ENCODE measurements around the gene TBCD.
"Not testable (repeated sequence)": the region's sequence is repeated elsewhere in the genome, so short reads cannot be mapped to it uniquely, and the experiment has no call there.

The TBCD gene

DNA sequence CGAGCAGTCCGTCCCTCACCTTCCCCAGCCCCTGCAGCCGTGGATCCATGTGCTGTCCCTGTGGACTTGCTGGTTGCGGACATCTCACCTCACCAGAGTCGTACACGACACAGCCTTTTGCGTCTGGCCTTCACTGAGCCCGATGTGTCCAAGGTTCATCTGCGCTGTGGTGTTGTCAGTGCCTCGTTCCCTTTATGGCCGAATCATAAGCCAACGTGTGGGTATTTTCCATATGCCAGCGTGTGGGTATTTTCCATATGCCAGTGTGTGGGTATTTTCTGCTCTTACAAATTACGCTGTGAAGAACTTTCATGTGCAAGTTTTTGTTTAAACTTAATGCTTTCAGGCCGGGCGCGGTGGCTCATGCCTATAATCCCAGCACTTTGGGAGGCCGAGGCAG is 31.6 kb downstream of the TBCD start:
- POLR2A ChIA-PET = no interaction called here
- no peak for DNase-seq (ENCODE audit: extremely low spot score)
- TF ChIP-seq L3MBTL2 (conservative IDR thresholded peaks at IDR 0.05) = no peak
- TF ChIP-seq, protein P1, sequence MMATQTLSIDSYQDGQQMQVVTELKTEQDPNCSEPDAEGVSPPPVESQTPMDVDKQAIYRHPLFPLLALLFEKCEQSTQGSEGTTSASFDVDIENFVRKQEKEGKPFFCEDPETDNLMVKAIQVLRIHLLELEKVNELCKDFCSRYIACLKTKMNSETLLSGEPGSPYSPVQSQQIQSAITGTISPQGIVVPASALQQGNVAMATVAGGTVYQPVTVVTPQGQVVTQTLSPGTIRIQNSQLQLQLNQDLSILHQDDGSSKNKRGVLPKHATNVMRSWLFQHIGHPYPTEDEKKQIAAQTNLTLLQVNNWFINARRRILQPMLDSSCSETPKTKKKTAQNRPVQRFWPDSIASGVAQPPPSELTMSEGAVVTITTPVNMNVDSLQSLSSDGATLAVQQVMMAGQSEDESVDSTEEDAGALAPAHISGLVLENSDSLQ (IDR thresholded peaks at IDR 0.05) = no peak
- no peak for TF ChIP-seq CTBP1 (IDR thresholded peaks at IDR 0.05; ENCODE audit: borderline replicate concordance)
- TF ChIP-seq SP1 (IDR thresholded peaks at IDR 0.05) = no peak
- TF ChIP-seq SUZ12 (IDR thresholded peaks at IDR 0.05) = no peak
- TF ChIP-seq FOXA1 (IDR thresholded peaks at IDR 0.05) = no peak
- TF ChIP-seq ZNF384 (IDR thresholded peaks at IDR 0.05) = no peak
- TF ChIP-seq FOXK2 (IDR thresholded peaks at IDR 0.05) = no peak
- TF ChIP-seq NFRKB (IDR thresholded peaks at IDR 0.05) = no peak
- TF ChIP-seq ARNT (IDR thresholded peaks at IDR 0.05) = no peak
- no peak for TF ChIP-seq LEF1 (IDR thresholded peaks at IDR 0.05; ENCODE audit: borderline replicate concordance)
- no peak for TF ChIP-seq FOXM1 (IDR thresholded peaks at IDR 0.05; ENCODE audit: borderline replicate concordance)
- TF ChIP-seq HDGF (IDR thresholded peaks at IDR 0.05; ENCODE audit: borderline replicate concordance) = no peak
- TF ChIP-seq BHLHE40 (IDR thresholded peaks at IDR 0.05; ENCODE audit: borderline replicate concordance) = no peak
- TF ChIP-seq ELF4 (IDR thresholded peaks at IDR 0.05) = no peak
- TF ChIP-seq TARDBP (IDR thresholded peaks at IDR 0.05) = no peak
- CTCF ChIA-PET = no interaction called here

GRCh38 chr17:82785581-82785980 is 33.7 kb downstream of the TBCD start:
- CTCF ChIA-PET; POLR2A ChIA-PET; DNase-seq (ENCODE audit: extremely low spot score): not testable (repeated sequence)

DNA sequence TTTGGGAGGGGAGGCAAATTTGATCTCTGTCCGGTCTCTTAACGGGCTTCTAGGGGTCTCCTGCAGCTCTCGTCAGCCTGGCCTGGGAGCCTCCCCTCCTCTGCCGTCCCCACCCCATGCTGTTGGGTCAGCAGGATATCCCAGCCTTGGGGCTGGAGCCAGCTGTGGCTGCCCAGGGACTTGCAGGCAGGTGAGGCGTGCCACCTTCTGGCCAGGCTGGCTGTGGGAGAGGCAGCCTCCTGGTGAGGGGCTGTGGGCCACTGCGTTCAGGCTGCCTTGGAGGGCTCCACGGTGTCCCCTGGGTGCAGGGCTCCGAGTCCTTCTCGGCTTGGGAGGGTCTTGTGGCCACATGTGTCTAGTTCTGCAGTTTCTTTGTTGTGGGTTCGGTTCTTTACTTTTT is 34.6 kb downstream of the TBCD start:
- ChIA-PET CTCF (no interaction called here), POLR2A (no interaction called here)
- TF ChIP-seq ZNF384 (IDR thresholded peaks at IDR 0.05) = no peak
- no peak for TF ChIP-seq ELF4 (IDR thresholded peaks at IDR 0.05)
- TF ChIP-seq L3MBTL2 (conservative IDR thresholded peaks at IDR 0.05) = no peak
- DNase-seq (ENCODE audit: extremely low spot score) = no peak

DNA sequence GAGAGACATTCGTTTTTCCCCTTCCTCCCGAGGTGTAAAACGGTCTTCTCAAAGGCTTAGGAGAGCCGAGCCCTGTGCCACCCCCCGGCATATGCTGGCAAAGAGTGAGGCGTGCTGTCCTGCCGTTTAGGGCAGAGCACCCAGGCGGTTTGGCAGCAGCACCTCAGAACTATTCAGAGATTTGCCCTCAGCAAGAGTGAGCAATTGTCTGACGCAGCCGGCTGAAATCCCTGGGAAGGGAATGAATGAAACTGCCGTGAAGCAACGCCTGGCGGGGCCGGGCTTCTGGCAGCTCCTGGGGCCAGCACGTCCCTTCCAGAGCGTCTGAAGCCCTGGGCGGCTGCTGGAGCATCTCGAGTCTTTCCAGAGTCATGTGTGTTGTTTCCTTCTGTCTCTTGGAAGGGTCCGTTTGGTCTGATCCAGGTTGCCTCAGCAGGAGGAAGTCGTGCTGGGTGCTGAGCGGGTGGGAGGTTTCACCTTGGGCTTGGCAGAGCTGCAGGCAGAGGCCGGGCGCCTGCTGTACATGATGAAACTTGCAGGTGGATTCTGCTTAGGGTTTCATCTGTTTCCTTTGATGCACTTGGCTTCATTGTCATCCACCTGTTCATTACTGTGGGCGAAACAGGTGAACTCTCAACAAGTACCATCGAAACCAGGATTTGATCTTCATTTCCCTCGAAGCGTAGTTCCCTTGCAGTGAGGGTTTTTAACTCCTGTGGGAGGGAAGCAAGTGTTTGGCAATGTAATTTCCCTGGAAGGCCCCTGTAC is 35.4 kb downstream of the TBCD start:
- ChIA-PET CTCF (no interaction called here), POLR2A (no interaction called here)
- no peak for DNase-seq (ENCODE audit: extremely low spot score)
- TF ChIP-seq ARNT (IDR thresholded peaks at IDR 0.05) = no peak
- TF ChIP-seq ELF4 (IDR thresholded peaks at IDR 0.05) = no peak
- TF ChIP-seq FOXM1 (IDR thresholded peaks at IDR 0.05; ENCODE audit: borderline replicate concordance) = no peak
- TF ChIP-seq L3MBTL2 (conservative IDR thresholded peaks at IDR 0.05) = no peak
- TF ChIP-seq HDGF (IDR thresholded peaks at IDR 0.05; ENCODE audit: borderline replicate concordance) = no peak
- no peak for TF ChIP-seq LEF1 (IDR thresholded peaks at IDR 0.05; ENCODE audit: borderline replicate concordance)
- TF ChIP-seq BHLHE40 (IDR thresholded peaks at IDR 0.05; ENCODE audit: borderline replicate concordance) = no peak
- TF ChIP-seq FOXK2 (IDR thresholded peaks at IDR 0.05) = no peak
- no peak for TF ChIP-seq NFRKB (IDR thresholded peaks at IDR 0.05)
- no peak for TF ChIP-seq SUZ12 (IDR thresholded peaks at IDR 0.05)
- TF ChIP-seq, protein P1 (IDR thresholded peaks at IDR 0.05) = no peak
- TF ChIP-seq SP1 (IDR thresholded peaks at IDR 0.05) = no peak
- no peak for TF ChIP-seq CTBP1 (IDR thresholded peaks at IDR 0.05; ENCODE audit: borderline replicate concordance)

DNA sequence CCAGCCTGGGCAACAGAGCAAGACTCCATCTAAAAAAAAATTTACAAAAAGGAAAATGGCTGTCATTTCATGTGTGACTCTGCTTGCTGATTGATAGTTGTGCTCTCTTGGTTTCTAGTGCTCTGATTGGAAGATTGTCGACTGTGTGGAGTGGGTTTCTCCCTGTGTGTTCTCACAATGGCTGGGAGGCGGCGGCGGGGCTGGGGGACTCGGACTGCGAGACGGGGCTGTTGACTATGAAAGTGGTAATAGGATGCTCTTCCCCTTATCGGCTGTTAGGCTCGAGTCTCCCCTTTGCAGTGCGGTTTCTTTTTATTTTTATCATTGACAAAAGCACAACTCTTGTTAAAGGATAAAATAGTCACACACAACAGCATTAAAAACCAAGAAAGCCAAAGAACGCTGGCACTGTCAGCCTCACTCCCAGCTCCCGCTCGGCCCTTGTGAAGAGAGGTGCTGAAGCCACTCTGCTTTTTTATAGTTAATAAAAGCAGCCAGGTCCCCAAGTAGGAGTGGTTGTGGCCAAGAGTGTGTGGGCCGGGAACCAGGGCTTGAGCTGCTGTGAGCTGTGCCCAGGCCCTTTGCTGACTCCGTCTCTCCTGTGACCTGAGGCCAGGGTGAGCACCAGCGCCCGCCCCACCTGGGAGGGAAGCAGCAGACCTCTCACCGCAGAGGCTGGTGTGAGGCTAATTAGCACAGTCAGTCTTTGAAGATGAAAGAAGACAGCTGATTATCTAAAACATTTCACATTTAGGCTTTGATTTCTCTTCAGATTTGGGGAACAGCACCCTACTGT is 36.5 kb downstream of the TBCD start:
- TF ChIP-seq ZNF384 (IDR thresholded peaks at IDR 0.05) (no peak), NFRKB (IDR thresholded peaks at IDR 0.05) (no peak), FOXA1 (IDR thresholded peaks at IDR 0.05) (no peak)
- ChIA-PET CTCF (no interaction called here), POLR2A (no interaction called here)
- DNase-seq (ENCODE audit: extremely low spot score) = no peak

- ChIA-PET CTCF (no interaction called here), POLR2A (no interaction called here)
- DNase-seq (ENCODE audit: extremely low spot score) = no peak
- TF ChIP-seq HDGF (IDR thresholded peaks at IDR 0.05; ENCODE audit: borderline replicate concordance) (no peak), NFRKB (IDR thresholded peaks at IDR 0.05) (no peak), BHLHE40 (IDR thresholded peaks at IDR 0.05; ENCODE audit: borderline replicate concordance) (no peak), FOXA1 (IDR thresholded peaks at IDR 0.05) (no peak), ZNF384 (IDR thresholded peaks at IDR 0.05) (no peak), L3MBTL2 (conservative IDR thresholded peaks at IDR 0.05) (no peak), FOXK2 (IDR thresholded peaks at IDR 0.05) (no peak), CTBP1 (IDR thresholded peaks at IDR 0.05; ENCODE audit: borderline replicate concordance) (no peak), TARDBP (IDR thresholded peaks at IDR 0.05) (no peak), ELF4 (IDR thresholded peaks at IDR 0.05) (no peak), SUZ12 (IDR thresholded peaks at IDR 0.05) (no peak), SP1 (IDR thresholded peaks at IDR 0.05) (no peak), LEF1 (IDR thresholded peaks at IDR 0.05; ENCODE audit: borderline replicate concordance) (no peak), FOXM1 (IDR thresholded peaks at IDR 0.05; ENCODE audit: borderline replicate concordance) (no peak), ARNT (IDR thresholded peaks at IDR 0.05) (no peak)
- TF ChIP-seq, protein P1 (IDR thresholded peaks at IDR 0.05) = no peak
Observed at GRCh38 chr17:82789051-82789592, 37.3 kb downstream of the TBCD start.

All from HEK293T (cell line).